Measurements from ENCODE around the gene SUSD5. TPM values are rescaled to one million over a fixed set of nuclear protein-coding genes. Genes with fewer than 3 reads are reported as not detected.
"Not testable (repeated sequence)": the region's sequence is repeated elsewhere in the genome, so short reads cannot be mapped to it uniquely, and the experiment has no call there.

SUSD5 gene
- total RNA-seq, 1 experiment from 2014 or later, result 1.2 TPM

DNA sequence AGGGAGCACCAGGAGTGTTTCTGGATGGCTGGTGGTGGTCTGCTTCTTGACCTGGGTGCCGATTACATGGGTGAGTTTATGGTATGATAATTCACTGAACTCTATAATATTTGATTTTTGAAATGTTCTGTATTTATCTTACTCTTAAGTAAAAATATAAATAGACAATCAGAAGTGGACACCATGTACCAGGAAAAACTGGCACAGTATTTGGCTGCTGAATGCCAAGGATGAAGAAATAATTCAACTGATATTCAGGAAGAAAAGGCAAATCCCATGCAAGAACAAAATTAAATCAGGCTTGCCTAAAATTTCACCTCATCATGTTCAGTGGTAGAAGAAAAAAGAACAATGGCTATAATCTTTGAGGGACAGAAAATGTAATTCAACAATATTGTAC lies 53.2 kb downstream of the SUSD5 start (continued):
- TF ChIP-seq ZNF532 (CRISPR knock-in tag; IDR thresholded peaks at IDR 0.05; ENCODE audit: borderline replicate concordance) (no peak), MXD4 (CRISPR knock-in tag; IDR thresholded peaks at IDR 0.05; ENCODE audit: borderline replicate concordance) (no peak), ATF6 (CRISPR knock-in tag; IDR thresholded peaks at IDR 0.05) (no peak), JAZF1 (CRISPR knock-in tag; IDR thresholded peaks at IDR 0.05) (no peak), SMAD3 (CRISPR knock-in tag; IDR thresholded peaks at IDR 0.05; ENCODE audit: borderline replicate concordance) (no peak), FOXP1 (CRISPR knock-in tag; IDR thresholded peaks at IDR 0.05; ENCODE audit: borderline replicate concordance) (no peak), ZNF423 (CRISPR knock-in tag; IDR thresholded peaks at IDR 0.05) (no peak), NFATC4 (CRISPR knock-in tag; IDR thresholded peaks at IDR 0.05) (no peak)
- TF ChIP-seq, protein P1, sequence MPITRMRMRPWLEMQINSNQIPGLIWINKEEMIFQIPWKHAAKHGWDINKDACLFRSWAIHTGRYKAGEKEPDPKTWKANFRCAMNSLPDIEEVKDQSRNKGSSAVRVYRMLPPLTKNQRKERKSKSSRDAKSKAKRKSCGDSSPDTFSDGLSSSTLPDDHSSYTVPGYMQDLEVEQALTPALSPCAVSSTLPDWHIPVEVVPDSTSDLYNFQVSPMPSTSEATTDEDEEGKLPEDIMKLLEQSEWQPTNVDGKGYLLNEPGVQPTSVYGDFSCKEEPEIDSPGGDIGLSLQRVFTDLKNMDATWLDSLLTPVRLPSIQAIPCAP (CRISPR knock-in tag; IDR thresholded peaks at IDR 0.05), result no peak

- POLR2A ChIA-PET; CTCF ChIA-PET; H3K9me3 Mint-ChIP-seq; ATAC-seq; H3K36me3 Mint-ChIP-seq; DNase-seq (ENCODE audit: low spot score); H3K27ac Mint-ChIP-seq; H3K4me1 Mint-ChIP-seq; H3K27me3 Mint-ChIP-seq (ENCODE audit: low read depth); H3K4me3 Mint-ChIP-seq: not testable (repeated sequence)
Observed at GRCh38 chr3:33162621-33163020, 56.0 kb downstream of the SUSD5 start.

DNA sequence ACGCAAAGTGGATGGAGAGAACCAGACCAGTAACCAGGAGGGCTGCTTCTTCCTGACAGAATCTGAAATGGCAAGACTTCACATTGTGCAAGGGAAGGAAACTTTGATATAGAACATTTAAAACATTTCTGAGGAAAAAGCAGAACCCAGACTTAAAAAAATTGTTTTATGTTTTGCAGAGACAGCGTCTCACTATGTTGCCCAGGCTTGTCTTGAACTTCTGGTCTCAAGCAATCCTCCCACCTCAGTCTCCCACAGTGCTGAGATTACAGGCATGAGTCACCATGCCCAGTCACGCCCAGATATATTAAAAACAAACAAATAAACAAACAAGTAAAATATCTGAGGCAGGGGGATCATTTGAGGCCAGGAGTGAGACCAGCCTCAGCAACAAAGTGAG lies 58.6 kb downstream of the SUSD5 start:
- CTCF ChIA-PET, result interaction anchor here (1.0 to 1.8 kb wide), 2 partner anchors 16 to 28 kb away, joined by 3 to 8 read pairs; no protein-coding TSS in a partner anchor
- H3K36me3 Mint-ChIP-seq, result no peaks in the 10 kb centered on the region
- no peak for DNase-seq (ENCODE audit: low spot score)
- H3K27me3 Mint-ChIP-seq (ENCODE audit: low read depth), result no peaks in the 10 kb centered on the region
- no peak overlapping the region for H3K4me3 Mint-ChIP-seq
- peaks cover 3% of the 10 kb centered on the region; the same call in 1 of the 2 replicates for H3K4me1 Mint-ChIP-seq
- H3K27ac Mint-ChIP-seq, result no peak overlapping the region
- no peaks in the 10 kb centered on the region for H3K9me3 Mint-ChIP-seq
- ATAC-seq, result no peak
- POLR2A ChIA-PET, result no interaction called here
- TF ChIP-seq NR2C2 (CRISPR knock-in tag; IDR thresholded peaks at IDR 0.05) (no peak), JAZF1 (CRISPR knock-in tag; IDR thresholded peaks at IDR 0.05) (no peak), RORB (CRISPR knock-in tag; IDR thresholded peaks at IDR 0.05) (no peak), HMGA2 (CRISPR knock-in tag; IDR thresholded peaks at IDR 0.05) (no peak), NFYB (CRISPR knock-in tag; conservative IDR thresholded peaks at IDR 0.05; ENCODE audit: low read depth) (no peak), ATF1 (CRISPR knock-in tag; IDR thresholded peaks at IDR 0.05) (no peak), ZNF396 (CRISPR knock-in tag; IDR thresholded peaks at IDR 0.05; ENCODE audit: borderline replicate concordance) (no peak), SMAD3 (CRISPR knock-in tag; IDR thresholded peaks at IDR 0.05; ENCODE audit: borderline replicate concordance) (no peak), EMX1 (CRISPR knock-in tag; IDR thresholded peaks at IDR 0.05) (no peak), ETV6 (CRISPR knock-in tag; IDR thresholded peaks at IDR 0.05) (no peak)
- TF ChIP-seq, protein P2, sequence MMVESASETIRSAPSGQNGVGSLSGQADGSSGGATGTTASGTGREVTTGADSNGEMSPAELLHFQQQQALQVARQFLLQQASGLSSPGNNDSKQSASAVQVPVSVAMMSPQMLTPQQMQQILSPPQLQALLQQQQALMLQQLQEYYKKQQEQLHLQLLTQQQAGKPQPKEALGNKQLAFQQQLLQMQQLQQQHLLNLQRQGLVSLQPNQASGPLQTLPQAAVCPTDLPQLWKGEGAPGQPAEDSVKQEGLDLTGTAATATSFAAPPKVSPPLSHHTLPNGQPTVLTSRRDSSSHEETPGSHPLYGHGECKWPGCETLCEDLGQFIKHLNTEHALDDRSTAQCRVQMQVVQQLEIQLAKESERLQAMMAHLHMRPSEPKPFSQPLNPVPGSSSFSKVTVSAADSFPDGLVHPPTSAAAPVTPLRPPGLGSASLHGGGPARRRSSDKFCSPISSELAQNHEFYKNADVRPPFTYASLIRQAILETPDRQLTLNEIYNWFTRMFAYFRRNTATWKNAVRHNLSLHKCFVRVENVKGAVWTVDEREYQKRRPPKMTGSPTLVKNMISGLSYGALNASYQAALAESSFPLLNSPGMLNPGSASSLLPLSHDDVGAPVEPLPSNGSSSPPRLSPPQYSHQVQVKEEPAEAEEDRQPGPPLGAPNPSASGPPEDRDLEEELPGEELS (CRISPR knock-in tag; IDR thresholded peaks at IDR 0.05), result no peak
- TF ChIP-seq, protein P3, sequence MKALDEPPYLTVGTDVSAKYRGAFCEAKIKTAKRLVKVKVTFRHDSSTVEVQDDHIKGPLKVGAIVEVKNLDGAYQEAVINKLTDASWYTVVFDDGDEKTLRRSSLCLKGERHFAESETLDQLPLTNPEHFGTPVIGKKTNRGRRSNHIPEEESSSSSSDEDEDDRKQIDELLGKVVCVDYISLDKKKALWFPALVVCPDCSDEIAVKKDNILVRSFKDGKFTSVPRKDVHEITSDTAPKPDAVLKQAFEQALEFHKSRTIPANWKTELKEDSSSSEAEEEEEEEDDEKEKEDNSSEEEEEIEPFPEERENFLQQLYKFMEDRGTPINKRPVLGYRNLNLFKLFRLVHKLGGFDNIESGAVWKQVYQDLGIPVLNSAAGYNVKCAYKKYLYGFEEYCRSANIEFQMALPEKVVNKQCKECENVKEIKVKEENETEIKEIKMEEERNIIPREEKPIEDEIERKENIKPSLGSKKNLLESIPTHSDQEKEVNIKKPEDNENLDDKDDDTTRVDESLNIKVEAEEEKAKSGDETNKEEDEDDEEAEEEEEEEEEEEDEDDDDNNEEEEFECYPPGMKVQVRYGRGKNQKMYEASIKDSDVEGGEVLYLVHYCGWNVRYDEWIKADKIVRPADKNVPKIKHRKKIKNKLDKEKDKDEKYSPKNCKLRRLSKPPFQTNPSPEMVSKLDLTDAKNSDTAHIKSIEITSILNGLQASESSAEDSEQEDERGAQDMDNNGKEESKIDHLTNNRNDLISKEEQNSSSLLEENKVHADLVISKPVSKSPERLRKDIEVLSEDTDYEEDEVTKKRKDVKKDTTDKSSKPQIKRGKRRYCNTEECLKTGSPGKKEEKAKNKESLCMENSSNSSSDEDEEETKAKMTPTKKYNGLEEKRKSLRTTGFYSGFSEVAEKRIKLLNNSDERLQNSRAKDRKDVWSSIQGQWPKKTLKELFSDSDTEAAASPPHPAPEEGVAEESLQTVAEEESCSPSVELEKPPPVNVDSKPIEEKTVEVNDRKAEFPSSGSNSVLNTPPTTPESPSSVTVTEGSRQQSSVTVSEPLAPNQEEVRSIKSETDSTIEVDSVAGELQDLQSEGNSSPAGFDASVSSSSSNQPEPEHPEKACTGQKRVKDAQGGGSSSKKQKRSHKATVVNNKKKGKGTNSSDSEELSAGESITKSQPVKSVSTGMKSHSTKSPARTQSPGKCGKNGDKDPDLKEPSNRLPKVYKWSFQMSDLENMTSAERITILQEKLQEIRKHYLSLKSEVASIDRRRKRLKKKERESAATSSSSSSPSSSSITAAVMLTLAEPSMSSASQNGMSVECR (CRISPR knock-in tag; IDR thresholded peaks at IDR 0.05; ENCODE audit: borderline replicate concordance), result no peak
